Epithelial cell of proximal tubule (primary cell): ENCODE data around the gene RHNO1. TPM values are rescaled to one million over a fixed set of nuclear protein-coding genes. Genes with fewer than 3 reads are reported as not detected.

ENCODE experiments used
- DNase-seq: peaks from one replicate; pipeline ENCODE4 v3.0.0-alpha.2; 2011; ENCODE audit warnings: low read depth
- H3K4me3 ChIP-seq: 2 replicates; pipeline ENCODE4 v1.5.1; 2011; ENCODE audit warnings: low read depth, mild to moderate bottlenecking, low read length
- CTCF ChIP-seq: conservative IDR thresholded peaks from 2 replicates; pipeline ENCODE4 v1.5.1; 2012; ENCODE audit warnings: low read depth, mild to moderate bottlenecking, low read length
- total RNA-seq: library from RNA; depleted of rRNA; stranded (reverse); fragments of >200 nt; gene quantifications from 2 replicates; pipeline ENCODE4 v1.2.3, GENCODE V29; 2015

RHNO1 gene
- total RNA-seq, result 40.3 and 46.2 TPM in 2 replicates

DNA sequence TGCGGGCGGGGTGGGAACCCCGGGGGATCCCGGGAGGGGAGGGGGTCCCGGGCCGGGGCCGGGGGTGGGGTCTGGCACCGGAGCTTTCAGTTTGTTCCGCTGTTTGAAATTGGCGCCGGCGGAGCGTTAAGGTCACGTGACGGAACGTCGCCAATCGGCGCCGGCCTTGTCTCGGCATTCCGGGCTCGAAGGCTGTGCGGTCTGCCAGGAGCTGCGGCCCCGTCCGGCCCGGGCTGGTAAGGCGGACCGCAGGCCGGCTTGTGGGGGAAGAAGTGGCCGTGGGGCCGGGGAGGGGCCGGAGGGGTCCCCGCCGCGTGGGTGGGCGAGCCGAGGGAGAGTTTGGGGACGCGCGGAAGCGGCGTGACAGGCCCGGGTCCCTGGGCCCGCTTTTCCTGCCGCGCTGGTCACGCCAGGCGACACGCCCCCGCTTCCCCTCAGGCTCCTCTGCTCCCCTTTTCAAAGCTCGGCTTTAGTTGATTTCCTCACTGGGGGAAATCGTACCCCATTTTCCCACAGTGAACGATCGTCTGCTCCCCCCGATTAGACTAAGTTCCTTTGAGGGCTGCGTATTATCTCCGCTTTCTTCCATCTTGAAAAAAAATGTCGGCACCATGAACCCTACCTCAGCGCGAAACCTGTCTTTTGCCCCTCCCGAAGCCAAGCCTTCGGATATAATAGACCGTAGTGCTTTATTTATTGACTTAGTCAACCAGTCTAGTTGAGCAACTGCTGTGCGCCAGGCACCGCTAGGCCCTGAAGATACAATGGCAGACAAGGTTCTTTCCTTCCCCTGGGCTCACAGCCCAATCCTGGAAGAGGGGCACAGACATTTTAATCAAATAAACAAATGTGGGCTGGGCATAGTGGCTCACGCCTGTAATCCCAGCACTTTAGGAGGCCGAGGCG is at the start of gene RHNO1, which contains the start of gene FOXM1:
Gene RHNO1, plus strand, starts transcription at position 177 of the 906 bp plus-strand sequence. CDS start 8,144 bp downstream, outside the sequence.
Gene FOXM1, minus strand, starts transcription at position 128 of the 906 bp plus-strand sequence. CDS start 2,696 bp downstream, outside the sequence.
- no peak for DNase-seq
- H3K4me3 ChIP-seq, result peak within 1 kb of the TSS; percentile 92
- no peak for TF ChIP-seq CTCF

- TF ChIP-seq CTCF, result no peak
These were observed 47.7 kb upstream of the RHNO1 start for GRCh38 chr12:2829275-2829674.

GRCh38 chr12:2832550-2833127 is 44.4 kb upstream of the RHNO1 start:
- no peak for DNase-seq
- no peak for TF ChIP-seq CTCF
- no peak overlapping the region for H3K4me3 ChIP-seq

More at GRCh38 chr12:2829275-2829674, 47.7 kb upstream of the RHNO1 start:
- H3K4me3 ChIP-seq, result no peak overlapping the region
- no peak for DNase-seq

DNA sequence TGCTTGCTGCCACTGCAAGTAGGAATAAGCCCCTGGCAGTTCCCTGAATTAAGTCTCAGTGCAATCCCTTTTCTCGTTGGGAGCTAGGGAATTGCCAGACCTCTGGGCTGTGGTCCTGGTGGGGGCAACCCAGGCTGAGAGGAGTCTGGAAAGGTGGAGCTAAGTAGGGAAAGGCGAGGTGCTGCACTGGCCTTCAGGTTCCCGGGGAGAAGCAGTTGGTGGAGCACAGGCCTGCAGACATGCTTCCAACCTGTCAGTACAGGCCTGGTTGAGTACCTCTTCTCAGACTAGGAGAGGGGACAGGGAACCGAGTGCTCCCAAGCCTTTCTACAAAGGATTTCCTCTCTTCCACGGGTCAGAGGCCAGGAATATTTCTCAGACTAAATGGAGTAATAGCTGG is 43.7 kb upstream of the RHNO1 start:
- no peak for DNase-seq
- no peak overlapping the region for H3K4me3 ChIP-seq
- TF ChIP-seq CTCF, result no peak

- H3K4me3 ChIP-seq, result no peak overlapping the region
- TF ChIP-seq CTCF, result no peak
- DNase-seq, result no peak
These were observed 43.2 kb upstream of the RHNO1 start for GRCh38 chr12:2833810-2834209.

- no peak for TF ChIP-seq CTCF
- DNase-seq, result no peak
- no peak within 1 kb of the TSS for H3K4me3 ChIP-seq
These were observed 42.2 kb upstream of the RHNO1 start, which contains the start of gene NRIP2 for GRCh38 chr12:2834581-2835491. Gene NRIP2, minus strand, starts transcription at chr12:2835035. Its CDS starts 52 bp downstream, at chr12:2834983.
